IMR-90 (cell line): Measurements from ENCODE around the gene LCE6A. TPM values are rescaled to one million over a fixed set of nuclear protein-coding genes. Genes with fewer than 3 reads are reported as not detected.

Source experiments
- ATAC-seq: fragments of 200-7000 bp; cut with Tn5 transposase; 2 replicates; pipeline ENCODE4 v1.9.1; 2020; ENCODE audit warnings: low read depth, mild to moderate bottlenecking, moderate library complexity
- BruUV-seq: library from RNA; stranded (reverse); fragments of 400-500 nt; replicated peaks from 2 replicates; lab custom pipeline; 2021; lab: Mats Ljungman, UMichigan
- CTCF ChIA-PET: fragments of 300-600 bp; formaldehyde crosslinking; extraction: SDS; loops from one replicate; lab custom pipeline; 2021; ENCODE audit warnings: antibody characterized with exemption; lab: Yijun Ruan, JAX
- POLR2A ChIA-PET: fragments of 300-600 bp; sonication (Branson Sonifier 250); formaldehyde crosslinking; loops from one replicate; lab custom pipeline; 2022; ENCODE audit warnings: antibody characterized with exemption; ENCODE audit not compliant: unreplicated experiment; lab: Charles Lee
- DNase-seq: peaks from one replicate; pipeline ENCODE4 v3.0.0; 2013
- H2AFZ ChIP-seq: replicated peaks from 2 replicates; pipeline ENCODE3; 2013; ENCODE audit warnings: low read length, mild to moderate bottlenecking; ENCODE audit not compliant: poor library complexity
- H2AK5ac ChIP-seq: 2 replicates; pipeline ENCODE4 v1.6.1; 2013; ENCODE audit warnings: low read depth, low read length, inconsistent platforms
- H2AK9ac ChIP-seq: replicated peaks from 2 replicates; pipeline ENCODE3; 2013; ENCODE audit warnings: mild to moderate bottlenecking, low read depth, low read length, moderate library complexity; ENCODE audit not compliant: poor library complexity
- H2BK120ac ChIP-seq: 2 replicates; pipeline ENCODE4 v1.6.1; 2013; ENCODE audit warnings: low read depth, low read length, inconsistent platforms
- H2BK15ac ChIP-seq: 3 replicates; pipeline ENCODE4 v1.6.1; 2013; ENCODE audit warnings: low read depth, low read length, inconsistent platforms
- H2BK20ac ChIP-seq: 2 replicates; pipeline ENCODE4 v1.6.1; 2013; ENCODE audit warnings: low read depth, mild to moderate bottlenecking, inconsistent platforms, low read length, moderate library complexity
- H2BK5ac ChIP-seq: 2 replicates; pipeline ENCODE4 v1.6.1; 2013; ENCODE audit warnings: mild to moderate bottlenecking, low read depth, low read length, inconsistent platforms; ENCODE audit not compliant: poor library complexity, severe bottlenecking
- H3K14ac ChIP-seq: replicated peaks from 2 replicates; pipeline ENCODE4 v1.6.1; 2013; ENCODE audit warnings: low read depth, low read length, inconsistent platforms
- H3K18ac ChIP-seq: 2 replicates; pipeline ENCODE4 v1.6.1; 2013; ENCODE audit warnings: low read depth, low read length, control low read depth
- H3K23ac ChIP-seq: 2 replicates; pipeline ENCODE4 v1.6.1; 2013; ENCODE audit warnings: low read depth, low read length, inconsistent platforms
- H3K27ac ChIP-seq: 2 replicates; pipeline ENCODE4 v1.5.1; 2013; ENCODE audit warnings: mild to moderate bottlenecking, control low read depth, low read length; ENCODE audit not compliant: insufficient read depth
- H3K27me3 ChIP-seq: 2 replicates; pipeline ENCODE4 v1.6.1; 2013; ENCODE audit warnings: low read length; ENCODE audit not compliant: control insufficient read depth, insufficient read depth
- H3K36me3 ChIP-seq: 2 replicates; pipeline ENCODE4 v1.6.1; 2013; ENCODE audit warnings: low read length, mixed read lengths; ENCODE audit not compliant: control insufficient read depth, insufficient read depth
- H3K4ac ChIP-seq: 2 replicates; pipeline ENCODE4 v1.6.1; 2013; ENCODE audit warnings: low read depth, low read length, inconsistent platforms
- H3K4me1 ChIP-seq: 2 replicates; pipeline ENCODE4 v1.6.1; 2013; ENCODE audit warnings: low read length, mixed read lengths; ENCODE audit not compliant: control insufficient read depth, insufficient read depth
- H3K4me2 ChIP-seq: 2 replicates; pipeline ENCODE4 v1.6.1; 2013; ENCODE audit warnings: low read depth, mild to moderate bottlenecking, control low read depth, low read length, moderate library complexity
- H3K4me3 ChIP-seq: 2 replicates; pipeline ENCODE4 v1.5.1; 2013; ENCODE audit warnings: low read depth, mild to moderate bottlenecking, control low read depth, low read length, moderate library complexity; ENCODE audit not compliant: insufficient read depth
- H3K56ac ChIP-seq: 2 replicates; pipeline ENCODE4 v1.6.1; 2013; ENCODE audit warnings: low read length, inconsistent platforms; ENCODE audit not compliant: insufficient read depth; ENCODE audit errors: extremely low read depth
- H3K79me1 ChIP-seq, 2 experiments: 2 replicates each; pipeline ENCODE4 v1.6.1; 2013; ENCODE audit warnings: low read length in 2 of 2, inconsistent platforms in 1 of 2, low read depth in 1 of 2
- H3K9ac ChIP-seq: 2 replicates; pipeline ENCODE4 v1.6.1; 2013; ENCODE audit warnings: low read depth, low read length, control low read depth
- H3K9me1 ChIP-seq: 2 replicates; pipeline ENCODE4 v1.6.1; 2013; ENCODE audit warnings: low read length, inconsistent platforms; ENCODE audit not compliant: insufficient read depth
- H3K9me3 ChIP-seq: 2 replicates; pipeline ENCODE4 v1.6.1; 2013; ENCODE audit warnings: low read length; ENCODE audit not compliant: control insufficient read depth, insufficient read depth
- H4K20me1 ChIP-seq: 2 replicates; pipeline ENCODE4 v1.6.1; 2013; ENCODE audit warnings: low read length, inconsistent platforms; ENCODE audit not compliant: insufficient read depth
- H4K5ac ChIP-seq: 2 replicates; pipeline ENCODE4 v1.6.1; 2013; ENCODE audit warnings: mild to moderate bottlenecking, low read depth, low read length, control low read depth
- H4K8ac ChIP-seq, 2 experiments: 2 replicates each; pipeline ENCODE4 v1.6.1; 2013; ENCODE audit warnings: low read depth in 2 of 2, low read length in 2 of 2, control low read depth in 1 of 2, inconsistent platforms in 1 of 2
- H4K91ac ChIP-seq: 2 replicates; pipeline ENCODE4 v1.6.1; 2013; ENCODE audit warnings: low read depth, low read length, inconsistent platforms; ENCODE audit not compliant: insufficient read depth
- BHLHE40 ChIP-seq: fragments of 150-350 bp; IDR thresholded peaks from 2 replicates; pipeline ENCODE4 v1.6.1; 2016; ENCODE audit warnings: mild to moderate bottlenecking, low read depth, low read length
- ELK1 ChIP-seq: fragments of 150-350 bp; IDR thresholded peaks from 2 replicates; pipeline ENCODE4 v1.6.1; 2016; ENCODE audit warnings: low read depth, mild to moderate bottlenecking, low read length, moderate library complexity, borderline replicate concordance
- MAFK ChIP-seq: IDR thresholded peaks from 2 replicates; pipeline ENCODE4 v1.6.1; 2012; ENCODE audit warnings: low read depth, low read length, improper control_type of control experiment
- RAD21 ChIP-seq: IDR thresholded peaks from 2 replicates; pipeline ENCODE4 v1.6.1; 2012; ENCODE audit warnings: low read length, improper control_type of control experiment
- WGBS, 2 experiments: methylation state at CpG; one replicate each; pipeline versions ENCODE4 v1.1.5 to v1.1.7; 2013; ENCODE audit warnings: missing lambda C conversion rate in 2 of 2; ENCODE audit not compliant: insufficient read length in 1 of 2; ENCODE audit errors: extremely low coverage in 2 of 2; 5-methylcytosine and 5-hydroxymethylcytosine counted together
- dilution Hi-C: fragments of 300-500 bp; cut with HindIII; formaldehyde crosslinking; loops from one replicate; pipeline ENCODE4 v1.14.3; 2018; ENCODE audit warnings: low sequenced_read_pairs; ENCODE audit not compliant: unreplicated experiment
- in situ Hi-C: fragments of 300-500 bp; cut with MboI; formaldehyde crosslinking; loops from 3 replicates; pipeline ENCODE4 v1.14.3; 2019; ENCODE audit warnings: low sequenced_read_pairs, inconsistent platforms, mixed read lengths
- intact Hi-C: fragments of 100-400 bp; cut with micrococcal nuclease; formaldehyde crosslinking; loops from 2 replicates; pipeline ENCODE4 v1.10.0; 2022
- polyA plus RNA-seq, 3 experiments: library from polyadenylated mRNA; depleted of rRNA; stranded (reverse); fragments of >200 nt; gene quantifications; 2 replicates each; pipeline ENCODE4 v1.2.3, GENCODE V29; 2012; ENCODE audit warnings: low replicate concordance in 1 of 3
- total RNA-seq: library from RNA; depleted of rRNA; stranded (reverse); fragments of >200 nt; gene quantifications from 2 replicates; pipeline ENCODE4 v1.2.3, GENCODE V29; 2012; rRNA removed

LCE6A gene
- total and polyA plus RNA-seq, 2 of the 4 experiments (the other 2 are of a cell fraction) = not detected

GRCh38 chr1:152888126-152888525 is 45.5 kb downstream of the LCE6A start:
- dilution Hi-C loops = no loop called here
- no peaks in the 10 kb centered on the region for H3K27me3 ChIP-seq
- no peak overlapping the region for H3K23ac ChIP-seq

More at GRCh38 chr1:152888126-152888525, 45.5 kb downstream of the LCE6A start:
- in situ Hi-C loops (no loop called here), intact Hi-C loops (no loop called here)
- Histone ChIP-seq H2AK9ac (no peak overlapping the region), H2BK5ac (no peak overlapping the region), H3K27ac (no peak overlapping the region), H2BK15ac (no peak overlapping the region), H3K14ac (no peak overlapping the region), H3K36me3 (no peaks in the 10 kb centered on the region), H2BK20ac (no peak overlapping the region), H3K9me3 (no peaks in the 10 kb centered on the region), H2AK5ac (no peak overlapping the region), H3K18ac (no peak overlapping the region), H3K4me1 (no peaks in the 10 kb centered on the region), H4K20me1 (no peaks in the 10 kb centered on the region), H3K4ac (no peak overlapping the region), H3K9me1 (no peaks in the 10 kb centered on the region), H3K9ac (no peak overlapping the region), H4K91ac (no peak overlapping the region), H3K56ac (no peak overlapping the region), H3K79me1 (no peaks in the 10 kb centered on the region), H3K4me2 (no peak overlapping the region), H4K5ac (no peak overlapping the region), H2BK120ac (no peak overlapping the region), H4K8ac (no peak overlapping the region), H3K4me3 (no peak overlapping the region), H2AFZ (no peak overlapping the region)
- ChIA-PET CTCF (no interaction called here), POLR2A (no interaction called here)
- ATAC-seq = no peak
- TF ChIP-seq BHLHE40 (no peak), ELK1 (no peak), RAD21 (no peak), MAFK (no peak)
- DNase-seq = no peak
- BruUV-seq = no TSS peak
- WGBS, 2 experiments = no CpG with 5 or more reads among the region's 1 CpG

Other genes starting within 250 kb of the LCE6A start
- not detected in 2 replicates for gene LCE3C, start 242.6 kb upstream of the LCE6A start, total RNA-seq
- not detected in 2 replicates for gene LCE3C, start 242.6 kb upstream of the LCE6A start, polyA plus RNA-seq (2012; rRNA removed)
- gene LCE3B, start 229.0 kb upstream of the LCE6A start, total RNA-seq = not detected in 2 replicates
- not detected in 2 replicates for gene LCE3B, start 229.0 kb upstream of the LCE6A start, polyA plus RNA-seq (2012; rRNA removed)
- gene LCE3A, start 219.8 kb upstream of the LCE6A start, total RNA-seq = not detected in 2 replicates
- not detected in 2 replicates for gene LCE3A, start 219.8 kb upstream of the LCE6A start, polyA plus RNA-seq (2012; rRNA removed)
- not detected in 2 replicates for gene LCE2D, start 179.5 kb upstream of the LCE6A start, total RNA-seq
- gene LCE2D, start 179.5 kb upstream of the LCE6A start, polyA plus RNA-seq (2012; rRNA removed) = not detected in 2 replicates
- gene LCE2C, start 167.6 kb upstream of the LCE6A start, total RNA-seq = not detected in 2 replicates
- not detected in 2 replicates for gene LCE2C, start 167.6 kb upstream of the LCE6A start, polyA plus RNA-seq (2012; rRNA removed)
- not detected in 2 replicates for gene LCE2B, start 156.7 kb upstream of the LCE6A start, total RNA-seq
- not detected in 2 replicates for gene LCE2B, start 156.7 kb upstream of the LCE6A start, polyA plus RNA-seq (2012; rRNA removed)
- gene LCE2A, start 144.5 kb upstream of the LCE6A start, total RNA-seq = not detected in 2 replicates
- gene LCE2A, start 144.5 kb upstream of the LCE6A start, polyA plus RNA-seq (2012; rRNA removed) = 0.24 and 0.50 TPM in 2 replicates
- not detected in 2 replicates for gene LCE4A, start 134.7 kb upstream of the LCE6A start, total RNA-seq
- not detected in 2 replicates for gene LCE4A, start 134.7 kb upstream of the LCE6A start, polyA plus RNA-seq (2012; rRNA removed)
- gene KPRP, start 84.8 kb upstream of the LCE6A start, total RNA-seq = not detected in 2 replicates
- not detected in 2 replicates for gene KPRP, start 84.8 kb upstream of the LCE6A start, polyA plus RNA-seq (2012; rRNA removed)
- gene LCE1F, start 67.7 kb upstream of the LCE6A start, total RNA-seq = not detected in 2 replicates
- gene LCE1F, start 67.7 kb upstream of the LCE6A start, polyA plus RNA-seq (2012; rRNA removed) = not detected in 2 replicates
- not detected in 2 replicates for gene LCE1E, start 56.6 kb upstream of the LCE6A start, total RNA-seq
- not detected in 2 replicates for gene LCE1E, start 56.6 kb upstream of the LCE6A start, polyA plus RNA-seq (2012; rRNA removed)
- not detected in 2 replicates for gene LCE1D, start 46.1 kb upstream of the LCE6A start, total RNA-seq
- not detected in 2 replicates for gene LCE1D, start 46.1 kb upstream of the LCE6A start, polyA plus RNA-seq (2012; rRNA removed)
- not detected in 2 replicates for gene LCE1C, start 36.2 kb upstream of the LCE6A start, total RNA-seq
- not detected in 2 replicates for gene LCE1C, start 36.2 kb upstream of the LCE6A start, polyA plus RNA-seq (2012; rRNA removed)
- gene LCE1B, start 30.9 kb upstream of the LCE6A start, total RNA-seq = not detected in 2 replicates
- not detected in 2 replicates for gene LCE1B, start 30.9 kb upstream of the LCE6A start, polyA plus RNA-seq (2012; rRNA removed)
- gene LCE1A, start 15.4 kb upstream of the LCE6A start, total RNA-seq = not detected in 2 replicates
- gene LCE1A, start 15.4 kb upstream of the LCE6A start, polyA plus RNA-seq (2012; rRNA removed) = not detected in 2 replicates
- gene LCE7A, start 17.1 kb downstream of the LCE6A start, total RNA-seq = not detected in 2 replicates
- not detected in 2 replicates for gene LCE7A, start 17.1 kb downstream of the LCE6A start, polyA plus RNA-seq (2012; rRNA removed)
- not detected in 2 replicates for gene SMCP, start 35.5 kb downstream of the LCE6A start, total RNA-seq
- not detected in 2 replicates for gene SMCP, start 35.5 kb downstream of the LCE6A start, polyA plus RNA-seq (2012; rRNA removed)
- gene IVL, start 65.7 kb downstream of the LCE6A start, total RNA-seq = not detected in 2 replicates
- not detected in 2 replicates for gene IVL, start 65.7 kb downstream of the LCE6A start, polyA plus RNA-seq (2012; rRNA removed)
- not detected in 2 replicates for gene SPRR5, start 104.3 kb downstream of the LCE6A start, total RNA-seq
- not detected in 2 replicates for gene SPRR5, start 104.3 kb downstream of the LCE6A start, polyA plus RNA-seq (2012; rRNA removed)
- gene SPRR4, start 127.8 kb downstream of the LCE6A start, total RNA-seq = not detected in 2 replicates
- not detected in 2 replicates for gene SPRR4, start 127.8 kb downstream of the LCE6A start, polyA plus RNA-seq (2012; rRNA removed)
- gene SPRR1A, start 141.2 kb downstream of the LCE6A start, total RNA-seq = not detected in 2 replicates
- gene SPRR1A, start 141.2 kb downstream of the LCE6A start, polyA plus RNA-seq (2012; rRNA removed) = not detected in 2 replicates
- not detected in 2 replicates for gene SPRR3, start 158.9 kb downstream of the LCE6A start, total RNA-seq
- gene SPRR3, start 158.9 kb downstream of the LCE6A start, polyA plus RNA-seq (2012; rRNA removed) = not detected in 2 replicates
- not detected in 2 replicates for gene SPRR1B, start 188.3 kb downstream of the LCE6A start, total RNA-seq
- gene SPRR1B, start 188.3 kb downstream of the LCE6A start, polyA plus RNA-seq (2012; rRNA removed) = not detected in 2 replicates
- not detected in 2 replicates for gene SPRR2D, start 198.3 kb downstream of the LCE6A start, total RNA-seq
- gene SPRR2D, start 198.3 kb downstream of the LCE6A start, polyA plus RNA-seq (2012; rRNA removed) = not detected in 2 replicates
- gene SPRR2A, start 214.7 kb downstream of the LCE6A start, total RNA-seq = not detected in 2 replicates
- not detected in 2 replicates for gene SPRR2A, start 214.7 kb downstream of the LCE6A start, polyA plus RNA-seq (2012; rRNA removed)
- gene SPRR2B, start 228.8 kb downstream of the LCE6A start, total RNA-seq = not detected in 2 replicates
- gene SPRR2B, start 228.8 kb downstream of the LCE6A start, polyA plus RNA-seq (2012; rRNA removed) = not detected in 2 replicates